LHCN-M2 (cell line): ENCODE results near the gene MRPL40. TPM values are rescaled to one million over a fixed set of nuclear protein-coding genes. Genes with fewer than 3 reads are reported as not detected.
A peak's percentile ranks its signal among the peaks of the same experiment; 100 is the strongest.

Experiments
- DNase-seq: peaks from one replicate; pipeline ENCODE4 v3.0.0-alpha.2; 2012; ENCODE audit warnings: low read depth
- polyA plus RNA-seq: library from polyadenylated mRNA; unstranded; fragments of >200 nt; gene quantifications from one replicate; pipeline ENCODE4 v1.2.1, GENCODE V29; 2012; ENCODE audit warnings: missing spikeins
- total RNA-seq: library from RNA; depleted of rRNA; stranded (reverse); fragments of >200 nt; gene quantifications from 2 replicates; pipeline ENCODE4 v1.2.3, GENCODE V29; 2014; rRNA removed

The MRPL40 gene
- 41.4 and 51.0 TPM in 2 replicates for total RNA-seq
- polyA plus RNA-seq: 64.6 TPM

DNA sequence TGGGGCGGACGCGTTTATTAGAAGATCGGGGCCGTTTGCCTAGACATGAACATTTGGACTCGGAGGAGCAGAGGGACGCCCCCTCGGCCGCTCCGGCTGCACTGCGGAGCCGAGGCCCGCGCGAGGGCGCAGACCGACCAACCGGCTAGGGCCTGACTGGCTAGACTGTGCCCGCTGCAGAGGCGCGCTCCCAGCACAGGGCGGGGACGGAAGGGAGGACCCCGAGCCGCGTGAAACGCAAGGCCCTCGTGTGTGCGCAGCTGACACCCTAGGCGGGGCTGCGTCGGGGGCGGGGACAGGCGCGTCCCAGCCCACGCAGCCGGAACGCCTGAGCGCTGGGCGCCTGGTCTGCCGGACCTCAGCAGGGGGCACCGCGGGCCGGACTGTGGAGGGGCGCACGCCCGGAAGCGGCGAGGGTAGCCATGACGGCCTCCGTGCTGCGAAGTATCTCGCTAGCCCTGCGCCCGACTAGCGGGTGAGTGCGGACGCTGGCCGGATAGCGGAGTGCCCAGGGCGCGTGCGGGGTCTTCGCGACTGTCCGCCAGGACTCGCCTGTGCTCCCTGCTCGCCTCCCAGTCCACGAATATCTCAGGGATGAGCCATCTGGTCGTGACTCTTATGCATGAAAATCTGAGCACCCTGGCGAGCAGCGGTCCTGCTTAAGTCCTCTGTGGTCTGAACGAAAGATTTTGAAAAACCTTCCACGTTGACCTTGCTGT is at the start of gene MRPL40:
TSS of gene MRPL40 (plus strand) at position 413 of the 719 bp plus-strand sequence. CDS start at position 423, 10 bp downstream.
- peak; percentile 94 for DNase-seq

GRCh38 chr22:19383292-19383691 is 49.1 kb upstream of the MRPL40 start:
- DNase-seq: no peak

DNA sequence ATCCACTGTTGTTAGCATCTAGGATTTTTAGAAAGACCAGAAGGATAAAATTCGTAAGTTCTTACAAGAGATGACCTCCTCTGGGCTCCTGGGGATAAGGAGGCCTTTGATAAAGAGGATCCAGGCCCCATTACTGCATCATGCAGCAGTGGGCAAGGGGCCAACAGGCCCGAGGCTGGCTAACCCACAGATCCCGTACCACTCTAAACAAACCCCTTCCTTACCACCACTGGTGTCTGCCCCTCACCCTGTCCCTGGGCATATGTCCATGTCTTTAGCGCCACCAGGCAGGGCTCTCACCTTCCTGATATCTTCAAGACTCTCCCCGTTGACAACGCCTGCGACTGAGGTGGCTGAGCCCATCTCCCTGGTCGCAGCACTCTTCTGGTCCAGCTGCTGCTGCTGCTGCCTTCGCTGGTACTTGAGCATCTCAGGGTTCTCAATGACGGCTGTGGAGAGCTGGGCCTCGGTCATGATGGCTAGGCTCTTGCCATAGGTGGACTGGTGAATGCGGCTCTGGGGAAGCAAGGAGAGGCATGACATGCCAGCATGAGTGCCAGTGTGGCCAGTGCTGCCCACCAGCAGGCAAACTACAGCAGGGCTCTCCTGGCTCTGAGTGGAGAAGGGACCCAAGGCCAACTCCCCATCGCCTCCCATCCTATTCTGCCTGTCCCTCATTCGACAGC is 47.0 kb upstream of the MRPL40 start:
- no peak for DNase-seq

DNA sequence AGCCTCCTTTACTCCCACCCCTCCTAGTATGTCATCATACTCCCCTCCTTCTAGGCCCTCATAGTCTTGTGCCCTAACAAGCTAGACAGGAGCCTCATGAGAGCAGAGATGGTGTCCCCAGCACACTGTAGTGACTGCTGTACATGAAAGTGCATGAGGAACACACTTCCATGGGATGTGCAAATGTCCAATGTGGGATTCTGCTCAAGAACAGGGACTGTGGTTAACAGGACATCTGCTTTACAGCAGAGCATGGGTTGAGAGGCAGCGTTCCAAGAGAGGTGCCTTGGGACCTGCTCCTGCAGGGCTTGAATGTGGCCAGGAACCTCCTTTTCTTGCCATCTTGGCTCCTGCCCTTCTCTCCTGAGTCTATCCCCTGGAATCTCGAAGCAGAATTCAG is 46.1 kb upstream of the MRPL40 start:
- DNase-seq: no peak

- no peak for DNase-seq
Observed at GRCh38 chr22:19387038-19387437, 45.3 kb upstream of the MRPL40 start.

DNA sequence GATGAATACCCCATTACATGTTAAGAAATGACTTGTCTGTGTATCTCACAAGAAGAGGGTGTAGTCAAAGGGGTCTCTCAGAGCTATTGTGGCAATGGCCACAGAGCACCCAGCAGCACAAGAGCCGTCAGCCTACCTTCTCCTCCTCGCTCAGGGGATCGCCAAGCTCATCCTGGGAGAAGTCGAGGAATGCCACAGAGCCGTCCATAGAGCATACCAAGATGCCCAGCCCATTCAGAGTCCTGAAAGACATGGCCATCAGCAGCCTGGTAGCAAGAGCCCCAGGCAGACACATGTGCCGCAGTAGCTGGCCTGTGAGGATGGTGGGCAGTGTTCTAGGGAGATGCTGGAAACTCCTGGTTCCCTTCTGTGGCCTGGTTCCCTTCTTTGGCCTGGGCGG is 44.8 kb upstream of the MRPL40 start:
- DNase-seq: no peak

DNA sequence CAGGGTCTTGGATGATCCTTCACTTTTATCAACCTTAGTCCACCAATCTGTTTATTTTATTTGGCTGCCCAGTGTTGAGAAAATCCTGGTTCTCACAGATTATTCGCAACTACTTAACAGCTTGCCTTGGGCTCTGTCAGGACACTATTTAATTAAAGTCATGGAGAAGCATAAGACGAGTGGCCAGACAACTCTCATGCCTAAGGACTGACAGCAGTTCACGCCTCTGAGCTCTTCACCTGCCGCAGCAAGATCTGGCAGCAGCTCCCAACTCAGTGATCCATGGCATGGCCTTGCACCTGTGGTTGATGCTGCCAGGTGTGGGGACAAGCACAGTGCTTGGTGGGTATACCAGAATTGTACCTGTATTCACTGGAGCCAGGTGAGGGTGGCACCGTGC is 38.6 kb upstream of the MRPL40 start:
- no peak for DNase-seq

DNA sequence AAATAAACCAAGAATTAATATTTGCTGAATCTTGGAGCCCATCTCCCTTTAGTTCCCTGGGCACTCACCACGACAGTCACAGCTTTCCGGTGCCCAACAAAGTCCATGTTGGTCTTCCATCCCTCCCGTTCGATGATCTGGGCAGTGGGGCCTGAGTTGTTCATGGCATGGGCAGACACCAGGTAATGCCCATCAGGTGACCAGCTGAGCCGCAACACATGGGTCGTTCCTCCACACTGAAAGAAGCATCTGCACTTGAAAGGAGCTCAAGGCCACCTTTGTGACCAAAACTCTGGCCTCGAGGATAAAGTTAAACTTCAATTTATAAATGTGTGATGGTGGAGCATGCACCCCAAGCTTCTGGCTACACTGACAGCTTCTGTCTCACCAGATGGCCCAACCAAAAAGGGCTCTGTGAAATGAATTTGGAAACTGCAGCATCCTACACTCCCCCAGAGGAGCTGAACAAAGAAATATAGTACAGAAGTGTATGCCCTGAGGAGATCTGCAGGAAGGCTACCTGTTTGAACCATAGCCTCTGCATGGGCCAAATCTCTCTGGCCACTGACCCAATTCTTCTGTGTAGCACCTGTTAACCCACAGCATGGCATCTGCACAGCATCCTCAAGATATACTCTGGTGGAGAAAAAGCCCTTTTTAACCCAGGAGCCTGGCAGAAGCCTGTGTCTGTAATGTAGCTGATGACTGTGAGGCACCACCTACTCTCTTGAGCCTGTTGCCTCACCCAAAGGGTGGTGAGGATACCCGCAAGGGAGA is 37.9 kb upstream of the MRPL40 start:
- DNase-seq: no peak

DNA sequence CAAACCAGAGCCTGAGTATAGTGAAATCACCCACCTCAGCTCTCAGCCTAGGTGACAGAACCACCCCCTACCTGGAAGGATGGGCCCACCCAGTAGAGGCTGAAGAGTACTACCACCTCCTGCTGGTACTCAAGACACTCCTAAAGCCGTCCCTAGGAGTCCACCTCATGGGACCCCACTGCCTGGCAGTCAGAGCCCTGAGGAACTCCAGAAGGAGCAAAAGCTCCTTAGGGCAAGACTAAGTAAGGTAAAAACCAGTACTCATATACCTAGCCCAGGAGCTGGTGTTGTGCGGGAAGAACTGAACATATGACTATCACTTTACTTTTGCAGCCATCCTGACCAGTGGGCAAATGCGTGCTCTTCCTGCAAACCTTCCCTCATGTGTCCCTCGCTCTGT is 37.1 kb upstream of the MRPL40 start:
- no peak for DNase-seq

- DNase-seq: no peak
Observed at GRCh38 chr22:19396561-19396933, 35.8 kb upstream of the MRPL40 start.

DNA sequence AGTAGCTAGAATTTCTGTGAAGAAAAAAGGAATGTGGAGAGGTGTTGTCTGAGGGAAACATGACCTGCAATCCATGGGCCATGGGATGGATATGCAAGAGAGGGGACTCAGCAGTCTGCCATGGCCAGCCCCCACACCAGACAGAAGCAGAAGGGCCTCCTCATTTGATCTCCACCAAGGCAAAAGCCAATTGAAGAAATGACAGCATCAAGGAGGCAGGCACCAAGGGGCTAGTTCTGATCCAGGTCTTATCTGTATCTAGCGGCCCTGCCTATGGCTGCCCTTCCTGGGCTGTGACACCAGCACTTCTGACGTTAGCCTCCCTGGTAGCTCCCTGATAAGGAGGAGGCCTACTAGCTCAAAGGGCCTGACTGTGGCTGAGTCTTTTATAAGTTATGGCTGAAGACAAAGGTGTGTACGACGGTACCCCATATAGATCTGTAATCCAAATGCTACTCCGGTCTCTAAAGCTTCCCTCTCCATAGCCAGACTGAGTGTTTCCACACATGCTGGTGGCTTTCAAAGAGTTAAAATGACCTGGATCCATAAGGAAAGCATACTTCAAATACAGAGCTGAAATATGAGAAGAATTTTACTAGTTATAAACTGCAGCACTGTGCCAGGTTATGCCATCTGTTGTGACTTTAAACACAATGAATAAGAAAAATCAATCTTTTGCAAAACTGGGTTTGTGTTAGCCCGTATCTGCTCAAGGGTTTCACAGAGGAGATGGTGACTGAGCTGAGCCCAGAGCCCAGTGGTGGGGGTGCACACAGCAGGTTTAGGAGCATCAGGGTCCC is 35.2 kb upstream of the MRPL40 start:
- DNase-seq: no peak

GRCh38 chr22:19397734-19398104 is 34.6 kb upstream of the MRPL40 start:
- DNase-seq: no peak

GRCh38 chr22:19398206-19398605 is 34.1 kb upstream of the MRPL40 start:
- DNase-seq: peak; percentile 14

- no peak for DNase-seq
Observed at GRCh38 chr22:19398652-19399051, 33.7 kb upstream of the MRPL40 start.

GRCh38 chr22:19400881-19401280 is 31.5 kb upstream of the MRPL40 start:
- DNase-seq: no peak

DNA sequence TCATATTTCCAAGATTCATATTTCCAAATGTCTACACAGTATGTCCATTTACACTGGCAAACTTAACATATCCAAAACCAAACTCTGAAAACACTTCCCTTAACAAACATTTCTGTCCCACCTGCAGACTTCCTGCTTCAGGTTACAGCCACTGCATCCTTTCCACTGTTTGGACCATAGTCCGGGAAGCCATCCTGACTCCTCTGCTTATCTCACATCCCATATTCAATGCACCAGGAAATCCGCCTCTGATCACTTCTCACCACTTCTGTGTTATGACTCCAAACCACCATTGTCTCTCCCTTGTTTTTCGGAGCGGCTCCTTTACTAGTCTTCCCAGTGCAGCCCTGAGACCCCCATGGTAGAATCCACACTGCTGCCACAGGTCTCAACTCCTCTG is 30.9 kb upstream of the MRPL40 start:
- no peak for DNase-seq

DNA sequence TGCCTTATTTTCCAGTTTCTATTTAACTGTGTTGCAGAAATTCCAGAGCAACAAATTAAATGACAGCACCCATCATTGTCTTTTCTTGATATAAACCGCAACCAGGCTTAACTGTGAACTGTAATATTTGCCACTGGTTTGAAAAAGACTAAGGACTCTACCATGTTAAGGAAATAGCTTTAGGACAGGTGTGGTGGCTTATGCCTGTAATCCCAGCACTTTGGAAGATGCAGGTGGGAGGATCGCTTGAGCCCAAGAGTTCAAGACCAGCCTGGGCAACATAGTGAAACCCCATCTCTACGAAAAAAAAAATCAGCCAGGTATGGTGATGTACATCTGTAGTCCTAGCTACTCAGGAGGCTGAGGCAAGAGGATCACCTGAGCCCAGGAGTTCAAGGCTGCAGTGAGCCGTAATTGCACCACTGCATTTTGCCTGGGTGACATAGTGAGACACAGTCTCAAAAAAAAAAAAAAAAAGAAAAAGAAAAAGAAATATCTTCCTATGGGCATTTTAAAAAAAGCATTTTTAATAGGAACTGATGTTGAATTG is 29.6 kb upstream of the MRPL40 start:
- no peak for DNase-seq

GRCh38 chr22:19404676-19405075 is 27.7 kb upstream of the MRPL40 start:
- no peak for DNase-seq

- DNase-seq: no peak
Observed at GRCh38 chr22:19405133-19405532, 27.2 kb upstream of the MRPL40 start.

DNA sequence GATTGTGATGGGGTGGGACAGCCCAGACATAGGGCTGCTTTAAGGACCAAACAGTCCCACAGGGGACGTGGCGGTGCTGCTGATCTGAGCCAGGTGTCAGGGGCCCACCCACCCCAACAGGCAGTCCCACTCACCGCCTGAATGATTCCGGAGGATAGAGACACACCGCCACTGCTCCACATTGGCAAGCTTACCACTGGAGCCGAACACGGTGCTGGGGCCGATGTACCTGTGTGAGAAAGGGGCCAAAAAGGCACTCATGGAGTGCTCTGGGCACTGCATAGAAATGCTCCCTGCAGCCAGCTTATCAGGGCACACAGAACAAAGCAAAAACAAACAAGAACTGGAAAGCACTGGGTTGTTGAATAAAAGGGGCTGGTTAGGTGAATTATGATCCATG is 26.7 kb upstream of the MRPL40 start:
- DNase-seq: no peak

DNA sequence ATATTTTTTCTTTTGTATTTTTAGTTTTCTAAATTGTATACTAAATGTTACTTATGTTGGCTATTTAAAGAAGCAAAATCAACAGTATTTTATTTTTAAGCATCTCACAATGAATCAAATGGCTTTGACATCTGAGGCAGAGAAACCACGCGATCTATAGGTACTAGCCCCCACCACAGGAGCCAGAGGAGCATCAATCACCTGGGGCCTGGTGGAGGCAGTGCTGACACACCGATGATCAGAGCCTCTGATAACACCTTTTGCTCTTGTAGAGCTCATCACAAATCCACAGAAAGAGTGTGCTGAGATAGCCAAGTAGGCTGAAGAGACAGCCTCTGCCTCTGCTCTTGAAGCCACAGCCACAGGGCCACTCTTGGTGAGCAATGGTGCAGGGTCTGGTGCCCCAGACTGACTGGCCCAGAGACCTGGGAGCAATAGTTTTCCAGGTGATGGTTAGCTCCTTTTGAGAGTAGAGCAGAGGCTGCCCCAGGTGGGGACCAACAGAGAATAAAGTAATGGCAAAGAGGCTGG is 26.0 kb upstream of the MRPL40 start:
- DNase-seq: no peak
